GM18519 (cell line): ENCODE results near the gene WEE1.

Experiments
- ATAC-seq: cut with Tn5 transposase; IDR thresholded peaks from one replicate; pipeline ENCODE4 v1.9.1; 2021; ENCODE audit warnings: mild to moderate bottlenecking, moderate library complexity; ENCODE audit not compliant: unreplicated experiment, low FRiP score

Gene WEE1

DNA sequence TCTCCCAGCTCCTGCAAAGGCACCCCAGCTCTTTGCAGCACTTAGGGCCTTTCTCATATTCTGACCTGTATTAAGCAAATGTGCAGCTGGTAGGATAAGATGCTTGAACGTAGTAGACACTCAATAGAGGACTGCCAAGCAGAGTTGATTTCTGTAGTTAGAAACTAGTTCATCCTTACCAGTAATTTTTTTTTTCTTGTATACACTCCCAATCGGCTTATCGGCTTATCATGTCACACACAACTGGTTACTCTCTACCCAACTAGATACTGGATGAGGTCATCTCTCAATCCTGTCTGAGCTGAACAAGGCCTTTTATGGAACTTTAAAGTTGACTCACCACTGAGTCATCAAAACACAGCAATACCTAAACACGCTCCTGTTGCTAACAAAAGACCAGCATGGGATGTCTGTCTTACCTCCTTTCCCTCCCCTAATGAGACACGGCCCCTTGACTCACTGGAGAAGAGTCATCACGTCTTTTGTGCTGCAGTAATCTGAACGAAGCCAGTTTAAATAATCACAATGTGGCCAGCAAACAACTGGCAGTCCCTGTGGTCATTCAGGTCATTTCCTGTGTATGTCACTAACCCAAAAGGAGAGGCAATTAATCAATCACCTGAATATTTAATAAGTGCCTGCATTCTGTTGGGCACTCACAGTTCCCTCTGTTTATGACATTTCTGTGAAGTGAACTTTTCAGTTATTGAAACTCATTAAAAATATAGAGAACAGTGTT is 7.5 kb upstream of the WEE1 start:
- peak; percentile 85 for ATAC-seq

DNA sequence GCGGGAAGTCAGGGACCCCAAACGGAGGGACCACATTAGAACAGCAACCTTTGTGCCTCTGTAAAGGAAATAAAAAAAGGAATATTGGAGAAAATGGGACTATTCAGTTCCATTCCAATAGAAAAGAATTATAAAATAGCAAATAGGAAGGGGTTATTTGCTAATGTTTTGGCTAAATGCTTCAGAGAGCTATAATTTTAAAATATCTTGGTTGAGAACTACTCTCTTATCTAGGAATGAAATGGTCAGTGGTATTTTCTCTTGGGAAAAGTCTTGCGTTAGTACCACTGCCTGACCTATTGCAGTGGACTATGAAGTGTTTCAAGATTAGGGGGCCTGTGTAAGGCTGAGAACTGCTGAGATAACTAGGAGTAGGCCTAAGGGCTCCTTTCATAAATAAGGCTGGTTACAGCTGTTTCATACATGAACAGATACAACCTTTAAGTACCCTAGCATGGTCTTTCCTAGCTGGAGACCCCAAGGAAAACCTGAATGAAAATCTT is 6.9 kb upstream of the WEE1 start:
- no peak for ATAC-seq

DNA sequence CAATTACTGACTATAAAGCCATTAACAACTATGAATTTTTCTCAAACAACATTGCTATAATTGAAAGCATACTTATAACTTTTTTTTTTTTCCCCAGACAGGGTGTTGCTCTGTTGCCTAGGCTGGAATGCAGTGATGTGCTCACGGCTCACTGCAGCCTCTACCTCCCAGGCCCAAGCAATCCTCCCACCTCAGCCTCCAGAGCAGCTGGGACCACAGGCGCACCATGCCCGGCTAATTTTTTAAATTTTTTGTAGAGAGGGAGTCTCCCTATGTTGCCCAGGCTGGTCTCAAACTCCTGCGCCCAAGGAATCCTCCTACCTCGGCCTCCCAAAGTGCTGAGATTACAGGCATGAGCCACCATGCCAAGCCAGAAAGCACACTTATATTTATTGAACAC is 6.1 kb upstream of the WEE1 start:
- no peak for ATAC-seq

DNA sequence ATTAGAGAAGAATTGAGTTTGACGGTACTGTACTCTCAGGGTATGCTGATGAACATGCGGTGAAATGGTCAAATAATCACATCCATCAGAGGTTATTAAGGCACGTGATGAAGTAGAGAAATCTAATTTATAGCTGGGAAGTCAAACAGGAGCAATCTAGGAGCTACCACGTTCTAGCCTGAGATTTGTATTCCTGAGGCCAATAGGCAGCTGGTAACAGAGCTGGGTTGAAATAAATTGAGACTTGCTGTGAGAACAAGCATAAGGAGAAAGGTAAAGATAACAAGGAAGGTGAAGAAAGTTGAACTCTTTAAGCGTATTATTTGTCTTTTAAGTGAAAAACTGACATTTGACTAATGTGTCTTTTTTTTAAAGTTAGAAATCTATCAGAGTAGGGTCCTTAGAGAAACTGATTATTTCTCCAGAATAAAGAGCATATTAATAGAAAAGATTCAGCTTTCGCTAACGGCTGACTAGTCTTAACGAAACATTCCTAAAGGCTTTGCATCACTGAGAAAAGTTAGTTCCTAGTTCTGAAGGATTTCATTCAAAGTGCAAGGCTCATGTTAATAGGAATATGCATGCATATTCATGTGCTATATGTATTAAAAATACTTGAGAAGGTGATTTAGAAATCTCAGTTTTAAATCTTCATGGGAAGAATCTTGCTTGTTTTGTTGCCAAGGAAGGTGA is 5.2 kb upstream of the WEE1 start:
- ATAC-seq = no peak

DNA sequence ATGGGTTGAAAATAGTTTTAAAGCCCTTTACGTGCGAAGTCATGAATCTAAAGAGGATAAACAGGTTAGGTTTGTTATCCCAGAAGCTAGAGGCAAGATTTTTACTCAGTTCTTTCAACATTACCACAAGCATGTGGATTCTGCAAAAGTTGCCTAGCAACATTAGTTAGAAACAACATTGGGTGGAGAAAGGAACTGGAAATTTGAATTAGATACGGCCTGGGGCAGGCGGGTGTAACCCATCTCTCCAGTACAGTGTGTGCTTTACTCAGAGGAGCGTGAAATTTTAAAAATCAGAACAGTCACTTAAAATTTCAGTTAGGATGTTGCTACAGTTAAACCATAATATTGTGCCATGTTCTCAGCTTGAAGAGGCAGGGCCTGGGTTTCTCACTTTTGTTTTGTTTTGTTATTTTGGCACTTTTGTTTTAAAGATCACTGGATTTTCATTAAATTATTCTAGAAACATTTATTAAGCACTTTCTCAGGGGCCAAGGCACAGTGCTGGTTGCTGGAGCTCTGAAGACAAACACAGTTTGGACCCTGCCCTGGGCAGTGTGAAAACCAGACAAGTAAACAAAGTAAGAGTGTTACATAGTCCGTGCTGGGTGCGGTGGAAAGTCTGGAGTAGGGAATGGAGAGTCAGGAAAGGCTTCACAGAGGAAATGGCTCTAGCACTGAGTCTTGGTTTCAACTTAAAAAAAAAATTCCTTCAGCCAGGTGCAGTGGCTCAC is 4.4 kb upstream of the WEE1 start:
- no peak for ATAC-seq

DNA sequence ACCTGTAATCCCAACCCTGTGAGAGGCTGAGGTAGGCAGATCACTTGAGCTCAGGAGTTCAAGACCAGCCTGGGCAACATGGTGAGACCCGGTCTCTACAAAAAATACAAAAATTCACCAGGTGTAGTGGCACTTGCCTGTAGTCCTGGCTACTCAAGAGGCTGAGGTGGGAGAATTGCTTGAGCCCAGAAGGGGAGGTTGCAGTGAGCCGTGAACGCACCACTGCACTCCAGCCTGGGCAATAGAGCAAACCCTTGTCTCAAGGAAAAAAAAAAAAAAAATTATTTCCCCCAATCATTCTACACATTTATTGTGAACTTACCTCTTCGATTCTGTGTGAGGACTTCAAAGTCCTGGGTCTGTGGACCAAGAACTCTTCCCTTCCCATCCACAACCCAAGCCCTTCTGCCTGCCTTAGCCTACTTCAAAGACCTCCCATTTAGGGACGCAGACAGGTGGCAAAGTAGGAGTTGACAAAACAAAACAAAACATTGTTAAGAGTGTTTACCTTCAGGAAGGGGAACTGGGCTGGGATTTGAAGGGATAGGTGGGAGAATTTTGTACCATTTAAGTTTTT is 3.8 kb upstream of the WEE1 start:
- no peak for ATAC-seq

DNA sequence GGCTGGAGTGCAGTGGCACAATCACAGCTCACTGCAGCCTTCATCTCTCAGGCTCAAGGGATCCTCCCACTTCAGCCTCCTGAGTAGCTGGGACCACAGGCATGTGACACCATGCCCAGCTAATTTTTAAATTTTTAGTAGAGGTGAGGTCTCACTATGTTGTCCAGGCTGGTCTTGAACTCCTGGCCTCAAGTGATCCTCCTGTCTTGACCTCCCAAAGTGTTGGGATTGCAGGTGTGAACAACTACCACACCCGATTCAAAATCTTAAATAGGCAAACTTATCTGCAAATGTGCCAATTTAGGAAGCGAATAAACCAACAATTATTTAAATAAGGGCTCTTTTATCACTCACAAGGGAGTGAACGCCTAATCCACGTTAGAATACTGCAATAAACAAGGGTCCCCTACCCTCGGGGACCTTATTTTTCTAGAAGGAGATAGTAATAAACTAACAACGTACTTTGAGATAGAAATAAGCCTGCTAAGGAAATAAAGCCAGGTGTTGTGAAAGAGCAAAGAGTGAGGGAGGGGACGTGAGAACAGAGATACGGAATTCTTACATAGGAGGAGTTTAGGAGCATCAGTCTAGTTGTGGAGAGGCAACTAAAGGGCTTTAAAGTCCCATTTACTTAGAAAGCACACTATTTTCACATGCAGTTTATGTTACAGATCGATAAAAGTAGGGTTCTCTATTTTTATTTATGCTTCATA is 3.0 kb upstream of the WEE1 start:
- no peak for ATAC-seq

DNA sequence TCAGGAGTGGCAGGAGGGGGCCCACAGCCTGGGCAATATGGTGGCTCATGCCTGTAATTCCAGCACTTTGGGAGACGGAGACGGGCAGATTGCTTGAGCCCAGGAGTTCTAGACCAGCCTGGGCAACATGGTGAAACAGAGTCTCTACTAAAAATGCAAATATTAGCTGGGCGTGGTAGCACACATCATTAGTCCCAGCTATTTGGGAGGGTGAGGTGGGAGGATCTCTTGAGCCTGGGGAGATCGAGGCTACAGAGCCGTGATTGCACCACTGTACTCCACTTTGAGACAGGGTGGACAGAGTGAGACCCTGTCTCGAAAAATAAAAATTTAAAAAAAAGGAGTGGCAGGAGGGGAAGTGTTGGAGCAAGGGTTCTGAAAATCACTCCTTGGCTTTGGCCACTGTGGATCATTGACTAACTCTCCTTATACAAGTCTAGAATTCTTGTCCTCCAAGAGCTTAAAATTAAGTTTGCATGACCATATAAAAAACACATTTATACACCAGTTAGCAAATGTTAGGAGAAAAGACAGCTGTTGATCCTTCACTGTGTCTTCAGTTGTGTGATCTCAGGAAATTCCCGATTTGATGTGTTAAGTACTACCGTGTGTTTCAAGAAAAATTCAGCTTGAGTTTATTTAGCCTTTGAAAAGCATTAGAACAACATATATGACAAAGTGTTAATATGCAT is 2.3 kb upstream of the WEE1 start:
- no peak for ATAC-seq

DNA sequence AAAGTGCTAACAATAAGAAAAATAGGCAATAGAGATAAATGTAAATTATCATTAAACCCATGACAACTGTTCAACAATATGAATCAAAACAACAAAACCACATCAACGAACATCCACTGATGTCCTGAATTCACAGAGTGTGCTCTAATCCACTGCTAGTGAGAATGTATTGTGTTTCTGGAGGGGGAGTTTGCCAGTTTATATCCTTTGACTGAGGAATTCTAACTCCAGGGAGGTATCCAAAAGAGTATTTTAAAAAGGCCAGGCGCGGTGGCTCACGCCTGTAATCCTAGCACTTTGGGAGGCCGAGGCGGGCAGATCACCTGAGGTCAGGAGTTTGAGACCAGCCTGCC is 1.7 kb upstream of the WEE1 start:
- no peak for ATAC-seq

DNA sequence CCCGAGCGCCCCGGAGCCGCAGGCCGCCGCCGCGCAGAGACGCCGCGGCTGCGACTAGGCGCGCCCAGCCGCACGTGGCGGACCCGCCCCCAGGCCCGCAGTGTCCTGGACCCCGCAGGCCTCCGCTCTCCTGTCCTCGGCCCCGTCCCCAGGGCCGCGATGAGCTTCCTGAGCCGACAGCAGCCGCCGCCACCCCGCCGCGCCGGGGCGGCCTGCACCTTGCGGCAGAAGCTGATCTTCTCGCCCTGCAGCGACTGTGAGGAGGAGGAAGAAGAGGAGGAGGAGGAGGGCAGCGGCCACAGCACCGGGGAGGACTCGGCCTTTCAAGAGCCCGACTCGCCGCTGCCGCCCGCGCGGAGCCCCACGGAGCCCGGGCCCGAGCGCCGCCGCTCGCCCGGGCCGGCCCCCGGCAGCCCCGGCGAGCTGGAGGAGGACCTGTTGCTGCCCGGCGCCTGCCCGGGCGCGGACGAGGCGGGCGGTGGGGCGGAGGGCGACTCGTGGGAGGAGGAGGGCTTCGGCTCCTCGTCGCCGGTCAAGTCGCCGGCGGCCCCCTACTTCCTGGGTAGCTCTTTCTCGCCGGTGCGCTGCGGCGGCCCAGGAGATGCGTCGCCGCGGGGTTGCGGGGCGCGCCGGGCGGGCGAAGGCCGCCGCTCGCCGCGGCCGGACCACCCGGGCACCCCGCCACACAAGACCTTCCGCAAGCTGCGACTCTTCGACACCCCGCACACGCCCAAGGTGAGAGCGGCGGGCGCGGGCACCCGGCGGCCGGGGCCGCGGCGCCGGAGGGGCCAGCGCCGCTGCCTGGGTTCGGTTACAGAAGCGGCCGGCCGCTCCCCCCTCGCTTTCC is 528 bp downstream of the WEE1 start:
- peak; percentile 1 for ATAC-seq

DNA sequence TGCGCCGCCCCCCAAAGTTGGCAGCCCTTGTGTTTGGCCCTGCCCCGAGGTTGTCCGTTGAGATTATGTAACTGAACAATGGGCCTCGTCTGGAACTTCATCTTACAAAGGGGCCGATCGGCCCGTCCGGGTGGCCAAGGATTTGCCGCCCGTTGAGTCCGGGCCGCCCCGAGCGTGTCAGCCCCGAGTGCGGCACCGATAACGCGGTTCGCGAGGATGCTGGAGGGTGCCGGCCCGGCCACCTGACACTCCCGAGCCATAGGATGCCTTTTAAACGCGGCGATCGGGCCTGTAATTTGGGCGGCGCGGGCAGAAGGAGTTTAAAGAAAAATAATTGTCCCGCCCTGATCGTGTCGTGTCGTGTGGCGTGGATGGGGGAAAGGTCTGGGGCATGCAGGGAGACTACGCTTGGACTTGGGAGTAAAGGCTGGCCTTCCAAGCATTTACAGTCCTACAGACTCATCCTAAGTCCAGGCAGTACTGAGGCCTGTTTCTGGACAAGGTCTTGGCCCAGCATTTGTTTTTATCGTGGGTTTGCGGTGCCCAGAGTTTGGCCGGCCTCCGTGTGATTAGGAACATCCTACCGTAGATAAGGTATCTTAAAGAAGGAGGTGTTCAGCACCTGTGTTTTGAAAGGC is 1.3 kb downstream of the WEE1 start:
- ATAC-seq = no peak

DNA sequence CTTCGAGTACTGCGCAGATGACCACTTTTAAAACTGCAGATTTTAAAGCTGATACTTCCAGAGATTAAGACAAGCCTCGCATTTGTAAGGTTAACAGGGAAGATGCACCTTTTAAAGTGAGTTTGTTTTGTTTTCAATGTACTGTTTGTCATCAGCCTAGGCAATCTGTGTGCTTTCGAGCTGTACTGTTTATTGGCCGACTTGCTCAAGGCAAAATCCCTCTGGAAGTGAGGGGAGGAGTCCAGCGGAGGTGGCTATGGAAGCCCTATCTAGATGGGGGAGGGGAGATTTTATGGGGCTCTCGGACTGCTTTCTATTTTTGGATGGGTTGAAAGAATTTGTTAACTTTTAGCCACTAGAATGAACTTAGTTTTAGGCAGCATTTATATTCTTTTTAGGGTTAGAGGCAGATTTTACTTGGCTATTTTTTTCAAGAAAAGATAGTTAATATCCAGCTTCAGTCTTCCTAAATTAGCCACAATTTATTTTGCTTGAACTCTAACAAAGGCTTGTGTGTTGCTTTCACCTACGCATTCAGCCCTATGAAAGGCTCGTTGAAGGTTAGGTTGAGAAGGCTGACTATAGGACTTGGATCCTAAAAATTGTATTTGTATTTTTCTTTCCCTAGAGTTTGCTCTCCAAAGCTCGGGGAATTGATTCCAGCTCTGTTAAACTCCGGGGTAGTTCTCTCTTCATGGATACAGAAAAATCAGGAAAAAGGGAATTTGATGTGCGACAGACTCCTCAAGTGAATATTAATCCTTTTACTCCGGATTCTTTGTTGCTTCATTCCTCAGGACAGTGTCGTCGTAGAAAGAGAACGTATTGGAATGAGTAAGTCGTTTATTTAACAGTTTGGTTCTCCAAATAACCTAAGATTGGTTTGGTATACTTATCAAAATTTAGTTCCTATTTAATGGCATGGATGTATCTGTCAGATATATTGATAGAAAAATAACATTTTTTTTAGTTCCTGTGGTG is 2.1 kb downstream of the WEE1 start:
- ATAC-seq = no peak

DNA sequence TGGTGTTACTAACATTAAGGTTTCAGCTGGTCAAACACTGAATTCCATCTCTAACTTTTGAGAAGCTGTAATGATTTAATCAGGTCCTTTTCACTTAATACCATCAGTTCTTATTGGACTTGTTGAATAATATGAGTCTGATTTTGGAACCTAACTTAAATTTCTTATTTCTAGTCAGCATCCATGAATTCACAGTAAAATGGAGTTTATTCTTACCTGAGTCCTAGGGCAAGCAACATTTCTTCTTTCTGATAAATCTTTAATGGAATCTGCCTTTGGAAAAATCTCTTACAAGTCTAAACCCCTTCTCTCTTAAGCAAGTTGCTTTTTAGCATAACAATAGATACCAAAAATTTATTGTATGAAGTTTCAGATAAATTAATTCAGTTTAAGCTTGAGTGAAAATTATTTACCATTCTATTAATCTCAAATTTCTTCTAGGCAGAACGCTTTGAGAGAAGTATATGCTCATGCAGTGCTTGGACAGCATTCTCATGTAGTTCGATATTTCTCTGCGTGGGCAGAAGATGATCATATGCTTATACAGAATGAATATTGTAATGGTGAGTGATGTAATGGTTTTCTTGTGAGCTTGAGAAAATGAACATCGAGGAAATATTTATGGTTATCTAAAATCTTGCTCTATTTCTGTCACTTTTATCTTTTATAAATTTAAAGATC is 3.4 kb downstream of the WEE1 start:
- no peak for ATAC-seq

DNA sequence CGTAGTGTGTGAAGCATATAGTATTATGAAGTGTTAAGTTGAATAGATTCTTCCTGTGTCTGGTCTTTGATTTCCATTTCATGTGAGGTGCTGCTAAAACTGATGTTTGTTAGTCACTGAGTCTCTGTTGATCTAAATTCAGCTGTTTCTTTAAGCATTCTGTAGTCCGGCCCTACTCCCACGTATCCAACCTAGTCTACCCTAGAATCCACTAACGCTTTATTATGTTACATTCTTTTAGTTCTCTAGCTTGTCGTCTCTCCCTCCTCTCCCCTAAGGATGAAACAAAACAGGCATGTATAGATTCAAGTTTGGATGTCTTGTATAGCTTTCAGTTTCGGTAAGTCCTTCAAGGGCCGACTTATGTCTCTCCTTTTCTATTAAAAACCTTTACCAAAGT is 4.1 kb downstream of the WEE1 start:
- no peak for ATAC-seq

DNA sequence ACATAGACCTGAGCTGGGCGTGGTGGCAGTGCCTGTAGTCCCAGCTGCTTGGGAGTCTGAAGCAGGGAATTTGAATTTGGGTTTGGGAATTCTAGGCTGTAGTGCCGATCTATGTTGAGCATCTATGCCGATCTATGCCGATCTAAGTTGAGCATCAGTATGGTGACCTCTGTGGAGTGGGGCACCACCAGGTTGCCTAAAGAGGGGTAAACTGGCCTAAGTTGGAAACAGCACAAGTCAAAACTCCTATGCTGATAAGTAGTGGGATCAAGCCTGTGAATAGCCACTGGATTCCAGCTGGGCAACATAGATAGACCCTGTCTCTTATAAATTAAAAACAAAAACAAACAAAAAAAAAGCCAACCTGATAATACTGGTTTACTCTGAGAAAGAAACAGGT is 7.4 kb downstream of the WEE1 start:
- ATAC-seq = no peak

DNA sequence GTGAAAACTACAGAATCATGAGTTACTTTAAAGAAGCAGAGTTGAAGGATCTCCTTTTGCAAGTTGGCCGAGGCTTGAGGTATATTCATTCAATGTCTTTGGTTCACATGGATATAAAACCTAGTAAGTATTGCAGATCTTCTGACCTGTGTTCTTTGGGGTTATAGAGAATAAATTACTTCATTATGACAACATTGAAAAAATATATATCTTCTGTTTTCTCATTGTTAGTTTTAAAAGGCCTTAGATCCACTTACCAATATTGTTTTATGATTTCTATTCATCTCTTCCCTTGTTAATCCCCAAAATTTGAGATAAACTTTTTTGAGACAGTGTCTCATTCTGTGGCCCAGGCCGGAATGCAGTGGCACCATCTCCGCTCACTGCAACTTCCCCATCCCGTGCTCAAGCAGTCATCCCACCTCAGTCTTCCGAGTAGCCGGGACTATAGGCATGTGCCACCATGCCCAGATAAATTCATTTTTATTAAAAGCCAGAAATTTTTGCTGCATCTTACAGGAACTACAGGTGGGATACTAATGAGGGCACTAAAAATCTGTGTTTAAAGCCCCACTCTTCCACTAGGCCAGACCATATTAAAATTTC is 8.2 kb downstream of the WEE1 start:
- ATAC-seq = no peak

DNA sequence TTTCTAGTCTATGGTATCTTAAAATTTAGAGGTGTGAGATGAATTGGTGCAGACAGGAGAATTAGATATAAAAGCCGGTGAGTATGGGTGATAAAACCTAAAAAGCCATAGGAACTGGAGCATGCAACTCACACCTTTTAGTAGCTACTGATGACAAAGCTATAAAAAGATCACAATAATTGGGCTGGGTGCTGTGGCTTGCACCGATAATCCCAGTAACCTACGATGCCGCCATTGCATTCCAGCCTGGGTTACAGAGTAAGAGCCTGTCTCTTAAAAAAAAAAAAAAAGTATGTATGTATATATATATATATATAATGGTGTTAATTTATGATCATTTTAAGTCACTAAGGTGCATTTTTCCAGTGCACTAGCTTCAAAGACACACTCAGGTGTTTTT is 17.2 kb downstream of the WEE1 start:
- no peak for ATAC-seq
